SH-SY5Y (cell line): Measurements from ENCODE around the gene LAPTM5.

Source experiments
- GATA2 ChIP-seq: IDR thresholded peaks from 2 replicates; pipeline ENCODE4 v1.6.1; 2011; ENCODE audit warnings: mild to moderate bottlenecking, low read depth, low read length
- GATA3 ChIP-seq: IDR thresholded peaks from 2 replicates; pipeline ENCODE4 v1.6.1; 2011; ENCODE audit warnings: low read depth, mild to moderate bottlenecking, low read length, moderate library complexity

LAPTM5 gene

GRCh38 chr1:30721812-30722537 is 35.6 kb downstream of the LAPTM5 start:
- TF ChIP-seq GATA2 (no peak), GATA3 (no peak)

GRCh38 chr1:30721341-30721793 is 36.2 kb downstream of the LAPTM5 start:
- TF ChIP-seq GATA3 (no peak), GATA2 (no peak)

- TF ChIP-seq GATA3 (no peak), GATA2 (no peak)
Measured at GRCh38 chr1:30720271-30721223, 37.0 kb downstream of the LAPTM5 start.

GRCh38 chr1:30719406-30720270 is 37.9 kb downstream of the LAPTM5 start:
- TF ChIP-seq GATA2 = no peak
- no peak for TF ChIP-seq GATA3

- TF ChIP-seq GATA2 (no peak), GATA3 (no peak)
Measured at GRCh38 chr1:30718636-30719405, 38.8 kb downstream of the LAPTM5 start.

- no peak for TF ChIP-seq GATA3
- no peak for TF ChIP-seq GATA2
Measured at GRCh38 chr1:30718091-30718635, 39.4 kb downstream of the LAPTM5 start.

- TF ChIP-seq GATA2 (no peak), GATA3 (no peak)
Measured at GRCh38 chr1:30716646-30717045, 40.9 kb downstream of the LAPTM5 start.

GRCh38 chr1:30715886-30716285 is 41.7 kb downstream of the LAPTM5 start:
- TF ChIP-seq GATA2 (no peak), GATA3 (no peak)

- no peak for TF ChIP-seq GATA3
- no peak for TF ChIP-seq GATA2
Measured at GRCh38 chr1:30715216-30715615, 42.4 kb downstream of the LAPTM5 start.

GRCh38 chr1:30714536-30715090 is 43.0 kb downstream of the LAPTM5 start:
- TF ChIP-seq GATA2 = no peak
- TF ChIP-seq GATA3 = no peak

GRCh38 chr1:30714025-30714424 is 43.5 kb downstream of the LAPTM5 start:
- TF ChIP-seq GATA3 (no peak), GATA2 (no peak)

GRCh38 chr1:30713311-30713710 is 44.3 kb downstream of the LAPTM5 start:
- TF ChIP-seq GATA2 = no peak
- TF ChIP-seq GATA3 = no peak
